ENCODE results near the gene PDCD6IP.

PDCD6IP gene

DNA sequence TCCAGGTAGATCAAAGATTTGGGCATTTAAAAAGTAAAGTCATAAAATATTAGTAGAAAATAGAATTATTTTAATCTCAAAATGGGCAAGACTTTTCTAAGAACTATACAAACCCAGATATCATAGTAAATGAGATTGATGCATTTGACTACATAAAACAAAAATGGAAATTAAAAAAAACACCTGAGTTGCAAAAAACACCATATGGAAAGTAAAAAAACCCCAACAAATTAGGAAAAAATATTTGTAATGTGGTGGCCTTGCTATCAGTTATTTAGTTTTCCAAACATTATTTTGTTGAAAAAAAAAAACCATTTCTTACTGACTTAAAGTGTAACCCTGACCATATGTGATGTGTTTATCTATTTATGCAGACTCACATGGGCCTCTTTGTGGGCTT lies 97.2 kb downstream of the PDCD6IP start:
- no peak for DNase-seq

DNA sequence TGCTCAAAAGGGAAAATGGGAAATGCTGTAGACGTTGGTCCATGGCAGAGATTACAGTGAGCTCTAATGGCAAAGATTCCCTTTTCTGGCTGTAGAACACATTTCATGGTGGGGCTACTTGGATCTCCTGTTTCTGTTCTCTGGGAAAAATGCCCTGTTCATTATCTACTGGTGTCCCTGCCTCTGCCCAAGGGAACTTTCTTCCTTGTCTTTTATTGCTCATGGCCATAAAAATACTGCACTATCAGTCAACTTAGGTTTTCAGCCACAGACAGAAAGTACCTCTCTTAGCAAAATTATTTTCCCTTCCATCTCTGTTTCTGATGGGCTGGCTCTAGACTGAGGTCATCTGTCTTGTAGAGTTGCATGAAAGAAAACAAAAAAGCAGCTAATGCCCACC lies 98.9 kb downstream of the PDCD6IP start:
- DNase-seq = no peak

GRCh38 chr3:33898901-33899300 lies 100.5 kb downstream of the PDCD6IP start:
- DNase-seq = no peak

DNA sequence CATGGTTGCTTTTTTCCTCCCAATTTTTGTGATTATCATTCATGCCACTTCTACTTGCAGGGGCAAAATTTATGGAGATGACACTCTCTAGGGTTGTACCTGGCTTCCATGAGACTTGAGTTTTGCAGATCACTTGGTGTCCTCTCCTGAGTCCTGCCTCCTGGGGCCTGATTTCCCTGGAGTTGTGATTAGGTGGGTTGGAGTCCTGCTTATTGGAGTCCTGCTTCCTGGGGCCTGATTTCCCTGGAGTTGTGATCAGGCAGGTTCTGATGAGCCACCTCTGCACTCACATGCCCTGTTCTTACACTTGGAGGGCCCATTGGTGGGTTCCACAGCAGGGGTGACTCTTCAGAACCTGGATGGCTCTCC lies 102.0 kb downstream of the PDCD6IP start:
- no peak for DNase-seq

GRCh38 chr3:33900809-33901505 lies 102.5 kb downstream of the PDCD6IP start:
- no peak for DNase-seq

DNA sequence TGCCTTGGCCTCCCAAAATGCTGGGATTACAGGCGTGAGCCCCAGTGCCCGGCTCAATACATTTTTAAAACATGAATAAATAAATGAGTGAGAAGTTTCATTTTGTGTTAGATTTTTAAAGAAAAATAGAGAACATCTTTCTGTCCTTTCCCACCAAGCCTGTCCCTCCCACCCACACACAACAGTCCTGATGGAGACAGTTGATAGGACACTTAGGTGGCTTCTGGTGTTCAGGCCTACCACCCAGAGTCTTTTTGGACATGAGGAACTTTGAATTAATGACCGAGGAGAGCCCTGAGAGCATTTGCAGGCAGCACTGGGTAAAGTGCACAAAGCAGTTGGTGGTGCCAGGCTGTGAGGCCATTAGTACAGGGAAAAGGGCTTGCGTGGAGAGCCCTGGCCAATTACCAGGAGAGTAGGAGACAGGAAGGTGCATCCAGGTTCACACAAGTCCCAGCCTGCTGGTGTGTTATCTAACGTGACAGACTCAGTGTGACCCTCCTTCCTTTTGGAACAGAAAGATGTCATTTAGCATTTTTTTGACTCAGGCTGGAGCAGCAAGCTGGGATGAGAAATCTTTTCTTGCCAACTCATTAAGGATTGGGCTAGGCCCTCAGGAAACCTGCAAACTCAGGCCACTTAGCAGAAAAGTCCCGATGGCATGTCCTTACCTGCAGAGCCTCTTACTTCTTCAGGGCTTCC lies 103.6 kb downstream of the PDCD6IP start:
- DNase-seq = no peak

GRCh38 chr3:33904730-33905129 lies 106.3 kb downstream of the PDCD6IP start:
- DNase-seq = no peak

GRCh38 chr3:33908250-33908851 lies 109.9 kb downstream of the PDCD6IP start:
- no peak for DNase-seq

- DNase-seq = no peak
Measured at GRCh38 chr3:33909547-33909946, 111.1 kb downstream of the PDCD6IP start.

- DNase-seq = no peak
Measured at GRCh38 chr3:33910031-33910430, 111.6 kb downstream of the PDCD6IP start.

GRCh38 chr3:33911525-33912322 lies 113.3 kb downstream of the PDCD6IP start:
- no peak for DNase-seq

- DNase-seq = no peak
Measured at GRCh38 chr3:33914212-33914611, 115.8 kb downstream of the PDCD6IP start.

GRCh38 chr3:33914731-33915379 lies 116.4 kb downstream of the PDCD6IP start:
- no peak for DNase-seq

GRCh38 chr3:33915796-33916546 lies 117.5 kb downstream of the PDCD6IP start:
- no peak for DNase-seq

DNA sequence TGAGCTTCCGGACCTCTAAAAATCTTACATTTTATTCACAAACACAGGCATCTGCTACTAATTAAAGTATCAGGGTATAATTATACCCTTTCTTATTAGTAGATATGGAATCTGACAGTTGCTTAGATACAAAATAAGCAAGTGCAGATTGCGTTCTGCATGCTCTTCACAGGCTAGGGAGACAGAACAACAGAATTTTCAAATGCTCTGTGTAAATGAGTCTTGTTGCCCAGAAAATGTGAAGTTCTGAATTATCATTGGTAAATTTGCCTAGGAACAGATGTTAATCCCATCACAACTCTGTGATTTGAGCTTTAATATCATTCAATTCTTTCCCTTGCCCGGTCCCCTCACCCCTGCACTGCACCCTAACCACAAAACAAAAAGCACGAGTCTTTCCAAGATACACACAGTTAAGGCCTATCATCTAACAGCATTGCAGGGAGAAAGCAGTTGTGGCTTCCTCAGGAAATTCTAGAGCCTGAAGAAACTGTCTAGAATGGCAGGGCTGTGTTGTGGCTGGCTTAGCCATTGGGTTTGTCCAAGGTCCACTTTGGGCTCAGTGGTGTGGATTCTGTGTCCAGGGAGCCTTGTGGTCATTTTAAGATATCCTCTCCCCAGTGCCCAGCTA lies 119.8 kb downstream of the PDCD6IP start:
- no peak for DNase-seq

Data from stimulated activated CD8-positive, alpha-beta memory T cell treated with anti-CD3 and anti-CD28 coated beads, Interleukin-4, amount 100 ng/mL, for 48 hours (primary cell).